Caco-2 (cell line): Measurements from ENCODE around the gene TSNAX. TPM values are rescaled to one million over a fixed set of nuclear protein-coding genes. Genes with fewer than 3 reads are reported as not detected.

Experiments used
- BruUV-seq: library from RNA; stranded (reverse); fragments of 400-500 nt; replicated peaks from 2 replicates; lab custom pipeline; 2021; lab: Mats Ljungman, UMichigan
- CTCF ChIA-PET: fragments of 300-600 bp; sonication (Branson Sonifier 250); formaldehyde crosslinking; loops from one replicate; lab custom pipeline; 2022; ENCODE audit warnings: antibody characterized with exemption; lab: Charles Lee
- POLR2A ChIA-PET: fragments of 300-600 bp; sonication (Branson Sonifier 250); formaldehyde crosslinking; loops from one replicate; lab custom pipeline; 2022; ENCODE audit warnings: antibody characterized with exemption; lab: Charles Lee
- DNase-seq, 2 experiments: peaks; one replicate each; pipeline versions ENCODE4 v3.0.0 to v3.0.0-alpha.2; 2020 to 2022
- H3K27me3 ChIP-seq: replicated peaks from 2 replicates; pipeline ENCODE4 v1.6.0; 2011; ENCODE audit warnings: low read length; ENCODE audit not compliant: control insufficient read depth, insufficient read depth
- H3K36me3 ChIP-seq: 2 replicates; pipeline ENCODE4 v1.5.1; 2011; ENCODE audit warnings: low read length; ENCODE audit not compliant: control insufficient read depth, insufficient read depth
- H3K4me1 ChIP-seq: fragments of 250-450 bp; sonication (Bioruptor Pico); 2 replicates; pipeline ENCODE4 v1.5.1; 2020; ENCODE audit warnings: mild to moderate bottlenecking
- H3K4me3 ChIP-seq: 2 replicates; pipeline ENCODE4 v1.5.1; 2011; ENCODE audit warnings: low read depth, mild to moderate bottlenecking, control low read depth, low read length
- H3K9me3 ChIP-seq: fragments of 250-450 bp; sonication (Bioruptor Pico); 2 replicates; pipeline ENCODE4 v1.5.1; 2020; ENCODE audit warnings: mild to moderate bottlenecking, moderate library complexity
- H3K27ac Mint-ChIP-seq: one replicate; pipeline ENCODE4 v1.8.0; 2022; ENCODE audit warnings: mixed read lengths; ENCODE audit not compliant: unreplicated experiment
- H3K27me3 Mint-ChIP-seq: one replicate; pipeline ENCODE4 v1.8.0; 2022; ENCODE audit warnings: mixed read lengths; ENCODE audit not compliant: insufficient read depth, unreplicated experiment
- H3K36me3 Mint-ChIP-seq: one replicate; pipeline ENCODE4 v1.8.0; 2022; ENCODE audit warnings: mild to moderate bottlenecking, mixed read lengths; ENCODE audit not compliant: insufficient read depth, unreplicated experiment
- H3K4me1 Mint-ChIP-seq: one replicate; pipeline ENCODE4 v1.8.0; 2022; ENCODE audit warnings: low read depth, mixed read lengths; ENCODE audit not compliant: unreplicated experiment
- H3K4me3 Mint-ChIP-seq: one replicate; pipeline ENCODE4 v1.8.0; 2022; ENCODE audit warnings: mild to moderate bottlenecking, moderate library complexity, mixed read lengths; ENCODE audit not compliant: unreplicated experiment
- H3K9me3 Mint-ChIP-seq: one replicate; pipeline ENCODE4 v1.8.0; 2022; ENCODE audit warnings: mixed read lengths; ENCODE audit not compliant: unreplicated experiment
- CTCF ChIP-seq, 2 experiments: fragments of 200-600 bp in 1 of 2; IDR thresholded peaks; 1 replicate in 1 of 2; 2 replicates in 1 of 2; pipeline versions ENCODE4 v1.5.1 to v1.8.0; 2011 to 2022; ENCODE audit warnings: antibody characterized with exemption in 1 of 2, control low read depth in 1 of 2, inconsistent platforms in 1 of 2, low read depth in 1 of 2, low read length in 1 of 2, mild to moderate bottlenecking in 1 of 2, moderate library complexity in 1 of 2; ENCODE audit not compliant: insufficient read depth in 1 of 2, severe bottlenecking in 1 of 2, unreplicated experiment in 1 of 2
- intact Hi-C: fragments of 100-400 bp; cut with micrococcal nuclease; formaldehyde crosslinking; loops from one replicate; pipeline ENCODE4 v1.10.0; 2022; ENCODE audit not compliant: unreplicated experiment
- total RNA-seq: library from RNA; stranded (reverse); gene quantifications from 2 replicates; pipeline ENCODE4 v1.2.3, GENCODE V29; 2022

The TSNAX gene
- total RNA-seq, 1 experiment from 2014 or later, result 39.0 TPM

GRCh38 chr1:231596337-231596791 is 67.9 kb downstream of the TSNAX start:
- Mint-ChIP-seq H3K27ac (no peak overlapping the region), H3K4me3 (no peak overlapping the region), H3K27me3 (no peaks in the 10 kb centered on the region), H3K4me1 (peaks cover 8% of the 10 kb centered on the region), H3K36me3 (no peaks in the 10 kb centered on the region), H3K9me3 (no peaks in the 10 kb centered on the region)
- Histone ChIP-seq H3K27me3 (no peaks in the 10 kb centered on the region), H3K36me3 (no peaks in the 10 kb centered on the region), H3K4me3 (no peak overlapping the region), H3K4me1 (no peaks in the 10 kb centered on the region; the same call in 1 of the 2 replicates), H3K9me3 (no peaks in the 10 kb centered on the region)
- TF ChIP-seq CTCF (IDR thresholded peaks at IDR 0.05; ENCODE audit: insufficient read depth in 1 of 2, low read depth in 1 of 2, low read length in 1 of 2, severe bottlenecking in 1 of 2, unreplicated experiment in 1 of 2), result no peak
- DNase-seq, result no peak
- ChIA-PET POLR2A (no interaction called here), CTCF (no interaction called here)
- no TSS peak for BruUV-seq
- intact Hi-C loops, result no loop called here

DNA sequence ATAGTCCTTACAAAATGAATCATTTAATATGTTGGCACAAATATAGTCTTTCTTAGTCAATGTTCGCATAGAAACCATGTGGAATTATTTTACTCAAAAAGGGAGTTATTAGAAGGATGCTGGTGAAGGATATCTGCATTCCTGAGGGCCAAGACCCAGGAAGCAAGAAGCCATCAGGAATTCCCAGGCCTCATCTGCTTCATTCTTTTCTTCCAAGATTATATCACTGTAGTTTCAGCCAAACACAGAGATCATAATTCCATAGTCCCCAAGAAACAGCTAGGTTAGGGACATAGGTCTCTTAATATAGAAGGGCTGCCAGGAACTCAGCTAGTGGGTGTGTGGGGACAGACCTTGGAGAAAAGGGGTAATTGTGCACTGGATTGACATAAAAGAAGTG is 69.5 kb downstream of the TSNAX start:
- no peaks in the 10 kb centered on the region for H3K27me3 Mint-ChIP-seq
- H3K27ac Mint-ChIP-seq, result no peak overlapping the region

GRCh38 chr1:231600458-231600976 is 72.0 kb downstream of the TSNAX start:
- intact Hi-C loops, result no loop called here
- POLR2A ChIA-PET, result no interaction called here
- no peaks in the 10 kb centered on the region; the same call in 1 of the 2 replicates for H3K4me1 ChIP-seq
- Mint-ChIP-seq H3K27me3 (no peaks in the 10 kb centered on the region), H3K4me1 (peaks cover 6% of the 10 kb centered on the region), H3K9me3 (no peaks in the 10 kb centered on the region), H3K27ac (no peak overlapping the region), H3K4me3 (no peak overlapping the region), H3K36me3 (peaks cover 4% of the 10 kb centered on the region)
- no peak overlapping the region for H3K4me3 ChIP-seq
- CTCF ChIA-PET, result interaction anchor here (0.6 kb wide), 1 partner anchor 263 kb away, joined by 3 read pairs; the partner anchor contains the start of gene EXOC8
- H3K36me3 ChIP-seq, result no peaks in the 10 kb centered on the region
- no TSS peak for BruUV-seq
- H3K27me3 ChIP-seq, result no peaks in the 10 kb centered on the region
- H3K9me3 ChIP-seq, result no peaks in the 10 kb centered on the region
- TF ChIP-seq CTCF (IDR thresholded peaks at IDR 0.05; ENCODE audit: insufficient read depth in 1 of 2, low read depth in 1 of 2, low read length in 1 of 2, severe bottlenecking in 1 of 2, unreplicated experiment in 1 of 2), result no peak
- no peak for DNase-seq

More for the DNA sequence above, 69.5 kb downstream of the TSNAX start:
- BruUV-seq, result no TSS peak
- TF ChIP-seq CTCF (IDR thresholded peaks at IDR 0.05; ENCODE audit: insufficient read depth in 1 of 2, low read depth in 1 of 2, low read length in 1 of 2, severe bottlenecking in 1 of 2, unreplicated experiment in 1 of 2), result no peak
- Mint-ChIP-seq H3K9me3 (no peaks in the 10 kb centered on the region), H3K4me1 (peaks cover 8% of the 10 kb centered on the region), H3K36me3 (no peaks in the 10 kb centered on the region), H3K4me3 (no peak overlapping the region)
- DNase-seq, result no peak
- Histone ChIP-seq H3K9me3 (no peaks in the 10 kb centered on the region), H3K27me3 (no peaks in the 10 kb centered on the region), H3K36me3 (no peaks in the 10 kb centered on the region), H3K4me1 (no peaks in the 10 kb centered on the region; the same call in 1 of the 2 replicates), H3K4me3 (no peak overlapping the region)
- intact Hi-C loops, result no loop called here
- POLR2A ChIA-PET, result no interaction called here
- CTCF ChIA-PET, result no interaction called here
